ENCODE data around the gene ADAMTSL1.

ADAMTSL1 gene

DNA sequence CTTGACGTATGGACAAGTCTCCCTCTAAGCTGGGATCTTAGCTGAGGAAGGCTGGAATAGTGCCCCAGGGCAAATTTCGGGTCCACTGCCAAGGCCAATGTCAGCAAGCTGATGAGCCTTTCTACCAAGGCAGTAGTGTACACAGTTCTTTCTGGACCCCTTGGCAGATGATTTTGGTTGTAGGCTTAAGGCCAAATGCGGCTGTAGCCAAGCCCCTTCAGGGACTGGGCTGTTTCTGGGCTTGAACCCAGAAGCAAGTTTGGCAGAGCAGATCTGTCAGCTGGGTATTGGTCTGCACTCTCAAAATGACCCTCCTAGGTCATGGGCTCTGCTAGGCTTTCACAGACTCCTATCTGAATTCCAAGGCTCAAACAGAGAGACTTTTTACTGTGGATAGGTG, 121.6 kb downstream of the ADAMTSL1 start:
- H3K27me3 ChIP-seq (ENCODE audit: insufficient read depth, low read length): no peaks in the 10 kb centered on the region
- no peak overlapping the region for H2AFZ ChIP-seq (ENCODE audit: low read depth, low read length)
- H3K36me3 ChIP-seq (ENCODE audit: insufficient read depth, low read length): no peaks in the 10 kb centered on the region
- H3K4me3 ChIP-seq (ENCODE audit: low read length): no peak overlapping the region
- H3K4me1 ChIP-seq (ENCODE audit: insufficient read depth, low read length): no peaks in the 10 kb centered on the region
- H3K9me3 ChIP-seq (ENCODE audit: low read length): no peaks in the 10 kb centered on the region

DNA sequence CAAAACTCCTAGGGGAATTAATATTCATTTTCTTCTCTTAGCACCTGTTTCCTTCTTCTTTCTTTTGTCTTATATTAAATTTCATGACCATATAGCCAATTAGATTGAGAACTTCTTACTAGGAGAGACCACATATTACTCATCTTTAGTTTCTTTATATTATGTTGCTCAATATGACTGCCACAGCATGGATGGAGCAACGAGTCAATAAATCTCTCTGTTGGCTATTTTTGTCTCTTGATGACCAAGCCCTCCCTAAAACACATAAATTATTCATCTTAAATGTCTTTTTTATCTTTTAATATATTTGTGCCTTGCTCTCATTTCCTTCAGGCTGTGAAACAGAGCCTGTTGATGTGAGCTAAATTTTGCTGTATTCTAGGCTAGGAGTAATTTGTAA, 123.0 kb downstream of the ADAMTSL1 start:
- H3K4me3 ChIP-seq (ENCODE audit: low read length): no peak overlapping the region

DNA sequence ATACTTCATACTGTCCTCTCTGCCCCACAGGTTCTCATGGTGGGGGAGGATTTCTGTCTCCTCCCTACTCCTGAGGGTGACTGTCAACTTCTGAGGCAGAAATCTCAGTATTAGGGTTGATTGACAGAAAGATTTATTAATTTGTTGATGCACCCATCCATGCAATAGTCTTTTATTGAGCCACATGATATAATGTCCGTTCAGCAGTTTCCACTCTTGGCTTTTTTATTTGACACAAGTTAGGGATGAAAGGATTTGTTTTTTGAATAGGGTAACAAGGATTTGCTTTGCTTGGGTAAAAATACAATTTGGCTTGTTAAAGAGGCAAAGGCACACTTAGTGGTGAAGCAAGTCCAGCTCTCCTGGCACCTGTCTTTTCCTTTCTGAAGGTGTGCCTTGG, 125.0 kb downstream of the ADAMTSL1 start:
- H3K36me3 ChIP-seq (ENCODE audit: insufficient read depth, low read length): no peaks in the 10 kb centered on the region
- H3K4me1 ChIP-seq (ENCODE audit: insufficient read depth, low read length): no peaks in the 10 kb centered on the region
- no peak overlapping the region for H2AFZ ChIP-seq (ENCODE audit: low read depth, low read length)
- H3K9me3 ChIP-seq (ENCODE audit: low read length): peaks cover 2% of the 10 kb centered on the region
- H3K27me3 ChIP-seq (ENCODE audit: insufficient read depth, low read length): no peaks in the 10 kb centered on the region
- no peak overlapping the region for H3K4me3 ChIP-seq (ENCODE audit: low read length)

More for the DNA sequence above, 123.0 kb downstream of the ADAMTSL1 start:
- no peaks in the 10 kb centered on the region for H3K4me1 ChIP-seq (ENCODE audit: insufficient read depth, low read length)
- H3K9me3 ChIP-seq (ENCODE audit: low read length): no peaks in the 10 kb centered on the region
- H2AFZ ChIP-seq (ENCODE audit: low read depth, low read length): no peak overlapping the region
- H3K27me3 ChIP-seq (ENCODE audit: insufficient read depth, low read length): no peaks in the 10 kb centered on the region
- H3K36me3 ChIP-seq (ENCODE audit: insufficient read depth, low read length): no peaks in the 10 kb centered on the region

DNA sequence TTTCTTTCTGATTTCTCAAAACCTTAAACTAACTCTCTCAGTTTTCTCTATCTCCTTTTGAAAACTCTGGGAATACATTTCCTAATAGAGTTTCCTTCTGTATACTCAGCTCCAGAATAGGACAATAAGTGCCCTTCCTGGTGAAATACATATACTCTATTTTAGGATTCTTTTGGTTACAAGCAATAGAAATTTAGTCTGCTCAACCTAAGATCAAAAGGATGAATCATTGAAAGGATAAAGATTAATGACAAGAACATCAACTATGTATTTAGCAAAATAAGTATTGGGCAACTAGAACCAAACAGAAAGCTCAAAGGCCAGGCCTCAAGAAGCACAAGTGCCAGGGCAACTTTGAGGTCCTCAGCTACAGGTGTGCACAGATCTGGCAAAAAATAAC, 127.1 kb downstream of the ADAMTSL1 start:
- no peaks in the 10 kb centered on the region for H3K4me1 ChIP-seq (ENCODE audit: insufficient read depth, low read length)
- H2AFZ ChIP-seq (ENCODE audit: low read depth, low read length): no peak overlapping the region
- no peaks in the 10 kb centered on the region for H3K27me3 ChIP-seq (ENCODE audit: insufficient read depth, low read length)
- no peaks in the 10 kb centered on the region for H3K36me3 ChIP-seq (ENCODE audit: insufficient read depth, low read length)
- peaks cover 2% of the 10 kb centered on the region for H3K9me3 ChIP-seq (ENCODE audit: low read length)
- H3K4me3 ChIP-seq (ENCODE audit: low read length): no peak overlapping the region

DNA sequence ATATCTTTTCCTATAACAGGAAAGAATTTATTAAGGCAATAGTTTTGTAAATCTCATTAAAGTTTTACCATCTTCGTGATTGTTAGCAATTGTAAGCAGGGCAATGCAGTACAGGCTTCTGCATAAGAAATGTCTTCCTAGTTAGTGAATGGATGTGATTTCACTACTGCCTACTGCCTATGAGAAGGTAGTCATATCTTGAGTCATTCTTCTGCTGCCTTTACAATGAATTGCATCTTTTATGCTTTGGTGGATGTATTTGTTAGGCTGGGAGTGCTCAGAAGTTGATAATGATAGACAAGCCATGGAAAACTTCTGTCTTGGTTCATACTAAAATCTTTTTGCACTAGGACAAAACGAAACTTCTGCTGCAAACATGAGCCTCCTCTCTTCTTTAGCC, 128.0 kb downstream of the ADAMTSL1 start:
- Histone ChIP-seq H3K36me3 (ENCODE audit: insufficient read depth, low read length) (no peaks in the 10 kb centered on the region), H3K4me3 (ENCODE audit: low read length) (no peak overlapping the region), H2AFZ (ENCODE audit: low read depth, low read length) (no peak overlapping the region), H3K9me3 (ENCODE audit: low read length) (peaks cover 2% of the 10 kb centered on the region), H3K4me1 (ENCODE audit: insufficient read depth, low read length) (no peaks in the 10 kb centered on the region), H3K27me3 (ENCODE audit: insufficient read depth, low read length) (no peaks in the 10 kb centered on the region)

DNA sequence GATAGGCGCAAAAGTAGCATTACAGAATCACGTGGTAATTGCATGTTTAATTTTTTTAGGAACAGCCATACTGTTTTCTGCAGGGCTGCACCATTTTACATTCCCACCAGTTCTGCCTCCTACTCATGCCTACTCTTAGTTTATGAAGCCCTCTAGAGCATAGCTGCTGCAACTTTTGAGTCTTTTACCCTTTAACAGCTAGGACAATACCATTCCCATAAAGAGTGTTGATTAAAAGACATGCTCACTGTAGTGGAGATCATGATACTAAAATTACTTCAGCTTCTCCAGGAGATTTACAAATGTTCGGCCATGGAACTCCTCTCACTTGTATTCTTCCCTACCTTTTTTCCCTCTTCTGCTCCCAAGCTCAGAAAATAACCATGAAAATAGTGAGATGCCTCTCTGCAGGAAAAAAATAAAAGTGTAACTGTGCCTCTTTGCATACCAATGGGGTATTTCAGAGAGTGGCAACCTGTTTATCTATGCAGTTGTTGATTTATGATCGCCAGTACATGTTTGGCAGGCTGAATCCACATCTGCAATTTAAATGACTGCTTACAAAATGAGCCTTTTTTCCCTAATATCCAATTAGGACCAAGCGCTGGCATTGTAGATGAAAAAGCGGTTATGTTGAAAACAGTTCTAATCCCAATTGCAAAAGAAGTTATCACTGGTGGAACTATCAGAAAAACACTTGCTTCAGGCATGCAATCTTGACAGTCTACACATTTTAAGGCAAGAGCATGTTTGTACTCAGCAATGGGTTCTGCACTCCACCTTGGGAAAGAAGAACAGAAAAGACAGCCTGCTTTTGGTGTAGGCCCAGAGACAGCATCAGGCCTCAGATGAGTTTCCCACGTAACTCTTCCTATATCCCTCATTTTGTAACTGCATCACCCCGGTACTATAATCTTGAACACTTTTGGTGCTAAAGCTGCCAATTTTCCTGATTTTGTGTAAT, 131.1 kb downstream of the ADAMTSL1 start:
- no peaks in the 10 kb centered on the region for H3K36me3 ChIP-seq (ENCODE audit: insufficient read depth, low read length)
- no peak overlapping the region for H2AFZ ChIP-seq (ENCODE audit: low read depth, low read length)

DNA sequence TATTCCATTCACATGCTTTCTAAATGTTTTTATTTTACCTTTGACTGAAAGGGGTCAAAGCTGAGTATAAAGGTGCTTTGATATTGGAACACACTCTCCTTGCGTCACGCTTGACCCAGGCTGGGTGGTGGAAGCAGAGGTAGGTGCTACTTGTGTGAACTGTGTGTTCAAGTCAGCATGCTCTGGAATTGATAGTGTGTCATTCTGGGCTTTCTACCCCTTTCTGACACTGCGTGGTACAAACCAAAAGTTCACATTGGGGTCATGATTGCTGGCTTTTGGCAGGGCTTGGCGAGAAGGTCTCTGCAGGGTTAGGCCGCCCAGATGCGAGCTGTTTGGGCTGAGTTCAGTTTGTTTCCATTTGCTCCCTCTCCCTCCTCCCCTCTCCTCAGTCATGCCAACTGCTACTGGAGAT, 131.8 kb downstream of the ADAMTSL1 start:
- no peak overlapping the region for H3K4me3 ChIP-seq (ENCODE audit: low read length)
- H3K36me3 ChIP-seq (ENCODE audit: insufficient read depth, low read length): no peaks in the 10 kb centered on the region
- no peak overlapping the region for H2AFZ ChIP-seq (ENCODE audit: low read depth, low read length)
- peaks cover 2% of the 10 kb centered on the region for H3K9me3 ChIP-seq (ENCODE audit: low read length)
- H3K4me1 ChIP-seq (ENCODE audit: insufficient read depth, low read length): peaks cover 7% of the 10 kb centered on the region
- no peaks in the 10 kb centered on the region for H3K27me3 ChIP-seq (ENCODE audit: insufficient read depth, low read length)

More for the DNA sequence above, 131.1 kb downstream of the ADAMTSL1 start:
- Histone ChIP-seq H3K4me3 (ENCODE audit: low read length) (no peak overlapping the region), H3K27me3 (ENCODE audit: insufficient read depth, low read length) (no peaks in the 10 kb centered on the region), H3K4me1 (ENCODE audit: insufficient read depth, low read length) (peaks cover 4% of the 10 kb centered on the region), H3K9me3 (ENCODE audit: low read length) (peaks cover 2% of the 10 kb centered on the region)

DNA sequence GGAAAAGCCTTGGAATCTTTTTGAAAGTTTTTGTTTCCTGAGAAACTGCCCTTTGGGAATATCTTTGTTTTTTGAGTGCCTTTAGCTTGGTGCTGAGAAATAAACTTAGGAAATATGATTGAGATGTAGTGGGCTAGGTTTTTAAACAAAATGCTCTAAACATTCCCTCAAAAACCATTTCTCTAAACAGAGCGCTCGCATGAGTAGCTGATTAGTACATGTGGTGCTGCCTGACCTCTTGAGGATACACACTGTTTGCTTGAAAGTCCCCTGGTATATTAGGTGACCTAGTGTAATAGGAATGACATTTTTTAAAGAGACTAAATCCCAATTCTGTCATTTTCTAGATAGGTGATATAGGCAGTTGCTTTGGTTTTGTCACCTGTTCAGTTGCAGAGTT, 132.3 kb downstream of the ADAMTSL1 start:
- Histone ChIP-seq H3K4me1 (ENCODE audit: insufficient read depth, low read length) (peaks cover 12% of the 10 kb centered on the region), H3K4me3 (ENCODE audit: low read length) (no peak overlapping the region), H3K9me3 (ENCODE audit: low read length) (peaks cover 2% of the 10 kb centered on the region), H2AFZ (ENCODE audit: low read depth, low read length) (no peak overlapping the region), H3K36me3 (ENCODE audit: insufficient read depth, low read length) (no peaks in the 10 kb centered on the region), H3K27me3 (ENCODE audit: insufficient read depth, low read length) (no peaks in the 10 kb centered on the region)

DNA sequence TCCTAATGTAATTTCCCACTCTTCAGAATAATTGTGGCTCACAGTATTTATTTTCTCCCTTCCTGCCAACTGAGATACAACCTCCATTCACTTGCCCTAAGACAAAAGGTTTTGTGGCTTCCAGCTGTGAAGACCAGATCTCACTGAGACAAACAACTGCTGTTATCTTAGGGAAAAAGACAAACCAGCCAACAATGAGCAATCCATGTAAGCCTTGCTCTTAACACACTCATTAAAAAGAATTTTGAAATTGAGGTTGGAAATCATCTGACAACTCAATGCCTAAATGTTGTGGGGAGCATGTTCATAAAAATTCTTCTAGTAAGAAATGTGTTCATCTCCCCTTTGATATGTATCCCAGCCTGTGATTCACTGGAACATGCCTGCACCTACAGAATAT, 132.9 kb downstream of the ADAMTSL1 start:
- Histone ChIP-seq H3K4me1 (ENCODE audit: insufficient read depth, low read length) (peaks cover 12% of the 10 kb centered on the region), H3K9me3 (ENCODE audit: low read length) (peaks cover 2% of the 10 kb centered on the region), H3K4me3 (ENCODE audit: low read length) (no peak overlapping the region)

DNA sequence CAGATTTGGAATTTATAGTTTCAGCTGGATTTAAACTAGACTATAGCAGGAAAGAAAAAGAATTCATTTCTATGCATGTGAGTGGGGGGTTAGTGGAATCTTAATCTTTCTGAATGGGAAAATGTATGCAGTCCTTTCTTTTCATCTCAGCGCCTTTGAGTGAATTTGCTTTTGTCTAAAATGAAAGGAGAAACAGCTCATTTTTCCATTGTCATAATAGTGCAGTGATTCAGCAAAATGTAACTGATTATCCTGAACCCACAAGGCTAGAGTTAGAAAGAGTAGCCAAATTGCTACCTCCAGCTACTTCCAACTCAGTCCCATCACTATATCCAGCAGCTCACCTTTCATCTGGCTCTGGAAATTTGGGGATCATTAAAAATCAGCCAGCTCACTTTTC, 134.4 kb downstream of the ADAMTSL1 start:
- no peak overlapping the region for H2AFZ ChIP-seq (ENCODE audit: low read depth, low read length)
- peaks cover 1% of the 10 kb centered on the region for H3K9me3 ChIP-seq (ENCODE audit: low read length)
- H3K4me1 ChIP-seq (ENCODE audit: insufficient read depth, low read length): peaks cover 12% of the 10 kb centered on the region

More for the DNA sequence above, 132.9 kb downstream of the ADAMTSL1 start:
- Histone ChIP-seq H3K36me3 (ENCODE audit: insufficient read depth, low read length) (no peaks in the 10 kb centered on the region), H2AFZ (ENCODE audit: low read depth, low read length) (no peak overlapping the region), H3K27me3 (ENCODE audit: insufficient read depth, low read length) (no peaks in the 10 kb centered on the region)

DNA sequence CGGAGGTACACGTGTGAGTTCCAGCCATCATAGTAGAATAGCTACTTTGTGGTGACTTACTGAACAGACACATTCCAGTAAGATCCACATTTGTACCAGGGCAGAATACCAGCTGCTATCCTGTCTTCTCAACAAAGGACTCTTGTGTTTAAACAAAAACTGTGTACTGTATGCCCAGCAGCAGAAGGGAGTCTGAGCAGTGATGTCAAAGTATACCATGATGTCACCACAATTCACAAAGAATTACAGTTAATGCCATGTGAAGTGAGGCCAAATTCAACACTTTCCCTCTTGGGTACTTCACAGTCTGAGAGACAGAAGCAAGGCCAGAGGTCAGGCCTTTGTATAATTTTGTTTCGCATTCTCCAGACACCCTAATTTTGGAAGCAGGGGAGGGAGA, 137.0 kb downstream of the ADAMTSL1 start:
- H3K4me3 ChIP-seq (ENCODE audit: low read length): no peak overlapping the region

More for the DNA sequence above, 134.4 kb downstream of the ADAMTSL1 start:
- Histone ChIP-seq H3K36me3 (ENCODE audit: insufficient read depth, low read length) (no peaks in the 10 kb centered on the region), H3K4me3 (ENCODE audit: low read length) (no peak overlapping the region), H3K27me3 (ENCODE audit: insufficient read depth, low read length) (no peaks in the 10 kb centered on the region)

DNA sequence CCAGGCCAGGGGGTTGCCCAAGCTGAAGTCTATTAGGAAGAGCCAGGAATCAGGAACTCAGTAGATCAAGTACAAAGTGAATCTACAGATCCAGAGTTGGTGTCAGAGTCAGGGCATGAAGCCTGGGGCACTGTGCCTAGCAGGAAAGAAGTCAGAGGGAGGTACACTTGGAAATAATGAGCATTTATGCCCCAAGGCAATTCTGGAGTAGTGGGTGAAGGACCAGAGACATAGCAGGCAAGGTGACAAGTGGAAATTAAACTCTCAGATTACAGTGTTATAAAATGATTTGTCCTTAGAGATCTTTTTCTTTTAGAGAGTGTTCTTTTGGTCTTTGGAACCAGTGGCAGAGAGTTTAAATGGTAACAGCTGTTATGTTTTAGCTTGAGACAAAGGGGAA, 138.0 kb downstream of the ADAMTSL1 start:
- Histone ChIP-seq H2AFZ (ENCODE audit: low read depth, low read length) (no peak overlapping the region), H3K4me3 (ENCODE audit: low read length) (no peak overlapping the region), H3K27me3 (ENCODE audit: insufficient read depth, low read length) (no peaks in the 10 kb centered on the region)

More for the DNA sequence above, 137.0 kb downstream of the ADAMTSL1 start:
- Histone ChIP-seq H3K27me3 (ENCODE audit: insufficient read depth, low read length) (no peaks in the 10 kb centered on the region), H2AFZ (ENCODE audit: low read depth, low read length) (no peak overlapping the region), H3K4me1 (ENCODE audit: insufficient read depth, low read length) (peaks cover 12% of the 10 kb centered on the region), H3K36me3 (ENCODE audit: insufficient read depth, low read length) (no peaks in the 10 kb centered on the region), H3K9me3 (ENCODE audit: low read length) (no peaks in the 10 kb centered on the region)

DNA sequence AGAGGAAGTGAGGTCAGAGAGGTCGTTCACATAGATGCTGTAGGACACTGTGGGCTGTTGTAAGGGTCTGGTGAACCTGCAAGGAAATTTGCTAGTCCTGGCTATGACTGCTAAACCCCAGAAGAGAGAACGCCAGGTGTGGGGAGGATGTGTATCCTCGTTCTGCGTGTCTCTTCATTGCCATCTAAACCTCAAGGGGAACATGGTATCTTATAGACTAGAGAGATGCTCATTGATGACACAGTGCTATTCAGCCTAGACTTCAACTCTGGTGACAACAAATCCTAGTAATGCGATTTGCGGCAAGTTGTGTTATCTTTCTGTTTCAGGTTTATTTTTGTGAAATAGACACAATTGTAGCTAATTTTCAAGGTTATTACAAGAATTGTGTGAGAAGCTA, 140.2 kb downstream of the ADAMTSL1 start:
- no peaks in the 10 kb centered on the region for H3K36me3 ChIP-seq (ENCODE audit: insufficient read depth, low read length)
- H3K4me1 ChIP-seq (ENCODE audit: insufficient read depth, low read length): peaks cover 8% of the 10 kb centered on the region
- H3K27me3 ChIP-seq (ENCODE audit: insufficient read depth, low read length): no peaks in the 10 kb centered on the region
- no peak overlapping the region for H2AFZ ChIP-seq (ENCODE audit: low read depth, low read length)
- no peak overlapping the region for H3K4me3 ChIP-seq (ENCODE audit: low read length)
- no peaks in the 10 kb centered on the region for H3K9me3 ChIP-seq (ENCODE audit: low read length)

More for the DNA sequence above, 138.0 kb downstream of the ADAMTSL1 start:
- Histone ChIP-seq H3K36me3 (ENCODE audit: insufficient read depth, low read length) (no peaks in the 10 kb centered on the region), H3K9me3 (ENCODE audit: low read length) (no peaks in the 10 kb centered on the region), H3K4me1 (ENCODE audit: insufficient read depth, low read length) (peaks cover 12% of the 10 kb centered on the region)

All from neuron (in vitro differentiated cells).